Epithelial cell of esophagus (primary cell): ENCODE results near the gene FAM76B.

ENCODE experiments used
- DNase-seq: peaks from one replicate; pipeline ENCODE4 v3.0.0; 2010; ENCODE audit warnings: low read depth
- H3K4me3 ChIP-seq: 2 replicates; pipeline ENCODE4 v1.5.1; 2011; ENCODE audit warnings: mild to moderate bottlenecking, low read length, control low read depth
- CTCF ChIP-seq: IDR thresholded peaks from 2 replicates; pipeline ENCODE4 v1.5.1; 2011; ENCODE audit warnings: low read depth, mild to moderate bottlenecking, low read length, control low read depth, inconsistent platforms; ENCODE audit not compliant: insufficient read depth; ENCODE audit errors: missing control alignments

The FAM76B gene

GRCh38 chr11:95734009-95734572 lies 55.5 kb downstream of the FAM76B start:
- no peak for TF ChIP-seq CTCF
- H3K4me3 ChIP-seq, result no peak overlapping the region
- DNase-seq, result no peak

DNA sequence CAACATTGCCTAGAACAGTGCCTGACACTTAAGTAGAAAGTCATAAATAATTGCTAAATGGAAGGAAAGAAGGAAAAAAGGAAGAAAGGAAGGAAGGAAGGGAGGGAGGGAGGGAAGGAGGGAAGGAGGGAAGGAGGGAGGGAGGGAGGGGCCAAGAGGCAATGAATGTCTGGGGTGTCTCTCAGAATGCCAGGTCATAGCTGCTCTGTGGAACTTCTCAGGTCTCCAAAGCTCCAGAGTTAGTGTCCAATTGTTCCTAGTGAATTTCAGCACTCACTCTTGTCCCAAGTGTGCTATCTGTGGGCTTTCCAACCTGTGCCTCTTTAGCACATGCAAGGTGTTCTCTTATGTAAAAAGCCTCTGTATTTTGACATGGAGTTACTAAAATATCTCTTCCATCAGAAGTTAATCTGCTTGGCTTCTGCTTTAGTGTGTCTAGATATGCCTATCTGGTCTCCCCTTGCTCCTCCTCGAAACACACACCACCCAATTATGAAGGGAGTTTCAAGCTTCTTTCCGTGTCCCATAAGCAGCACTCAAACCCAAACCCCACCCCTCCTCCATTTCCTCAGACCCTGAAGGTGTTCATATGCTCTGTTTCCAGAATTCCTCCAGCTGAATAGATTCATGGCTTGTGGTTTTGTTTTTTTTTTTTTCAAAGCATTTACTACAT lies 56.5 kb downstream of the FAM76B start:
- no peak for DNase-seq
- TF ChIP-seq CTCF, result no peak
- H3K4me3 ChIP-seq, result no peak overlapping the region

DNA sequence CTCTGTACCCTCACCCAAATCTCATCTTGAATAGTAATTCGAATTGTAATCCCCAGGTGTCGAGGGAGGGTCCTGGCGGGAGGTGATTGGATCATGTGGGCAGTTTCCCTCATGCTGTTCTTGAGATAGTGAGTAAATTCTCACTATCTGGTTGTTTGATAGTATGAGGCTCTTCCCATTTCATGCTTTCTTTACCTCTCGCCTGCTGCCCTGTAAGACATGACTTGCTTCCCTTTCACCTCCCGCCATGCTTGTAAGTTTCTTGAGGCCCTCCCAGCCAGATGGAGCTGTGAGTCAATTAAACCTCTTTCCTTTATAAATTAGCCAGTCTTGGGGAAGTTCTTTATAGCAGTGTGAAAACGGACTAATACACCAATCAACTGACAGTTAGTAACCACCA lies 60.1 kb downstream of the FAM76B start:
- H3K4me3 ChIP-seq, result no peak overlapping the region
- DNase-seq, result no peak
- TF ChIP-seq CTCF, result no peak

GRCh38 chr11:95728790-95729189 lies 60.8 kb downstream of the FAM76B start:
- no peak for DNase-seq
- no peak for TF ChIP-seq CTCF
- no peak overlapping the region for H3K4me3 ChIP-seq

DNA sequence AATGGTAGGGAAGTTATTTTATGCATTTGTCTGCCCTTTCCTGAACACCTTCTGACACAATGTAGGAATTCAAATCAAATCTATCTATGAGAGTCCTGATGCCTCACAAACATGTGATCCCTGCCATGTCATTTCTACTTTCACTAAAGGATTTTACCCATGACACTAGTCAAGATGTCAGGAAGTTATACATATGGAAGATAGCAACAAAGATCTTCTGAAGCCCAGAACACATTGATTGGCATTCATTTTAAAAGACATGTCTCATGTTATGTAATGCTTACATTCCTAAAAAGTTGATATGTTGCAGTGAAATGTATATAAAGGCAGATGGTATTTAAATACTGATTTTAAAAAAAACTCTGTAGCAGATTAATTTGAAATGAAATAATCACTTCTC lies 61.5 kb downstream of the FAM76B start:
- no peak for TF ChIP-seq CTCF

GRCh38 chr11:95727620-95728019 lies 62.0 kb downstream of the FAM76B start:
- no peak overlapping the region for H3K4me3 ChIP-seq
- DNase-seq, result no peak
- TF ChIP-seq CTCF, result no peak

More for the DNA sequence above, 61.5 kb downstream of the FAM76B start:
- no peak overlapping the region for H3K4me3 ChIP-seq
- no peak for DNase-seq

DNA sequence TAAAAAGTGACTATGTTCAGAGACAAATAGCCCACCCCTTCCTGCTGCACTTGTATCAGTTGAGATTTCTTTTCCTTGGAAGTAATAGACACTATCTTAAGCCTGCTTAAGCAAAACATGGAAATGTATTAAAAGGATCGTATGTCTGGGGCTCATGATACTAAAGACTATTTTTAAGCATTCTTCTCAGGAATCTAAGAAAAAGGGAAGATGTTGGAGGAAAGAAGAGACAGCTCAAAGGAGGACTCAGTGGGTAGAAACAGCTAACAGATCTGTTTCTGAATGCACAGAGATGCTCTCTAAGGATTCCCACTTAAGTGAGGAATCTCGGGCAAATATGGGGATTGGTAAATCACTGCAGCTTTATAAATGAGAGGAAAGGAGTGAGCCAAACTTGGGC lies 62.5 kb downstream of the FAM76B start:
- no peak overlapping the region for H3K4me3 ChIP-seq
- no peak for TF ChIP-seq CTCF
- DNase-seq, result no peak
